ENCODE data around the gene SLC25A21.

SLC25A21 gene

DNA sequence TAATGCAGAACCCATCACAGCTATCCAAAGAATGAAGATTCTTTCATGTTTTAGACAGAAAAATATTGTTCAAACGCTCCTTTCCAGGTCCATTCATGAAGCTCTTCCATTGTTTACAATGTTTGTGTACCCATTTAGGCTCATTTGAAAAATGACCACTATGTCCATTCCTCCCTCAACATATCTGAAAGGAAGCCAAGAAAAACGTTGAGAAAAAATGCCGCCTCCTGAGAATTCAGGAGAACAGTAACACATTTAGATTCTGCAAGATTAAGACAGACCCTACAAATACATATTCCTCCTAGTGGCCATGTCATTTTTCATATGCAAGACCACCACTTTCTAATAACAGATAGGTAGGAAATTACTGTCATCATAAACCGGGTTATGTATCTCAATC, 124.4 kb downstream of the SLC25A21 start:
- H3K27me3 Mint-ChIP-seq = no peaks in the 10 kb centered on the region
- no peak for ATAC-seq (replicated peaks)
- H3K9me3 Mint-ChIP-seq = peaks cover 1 to 2% of the 10 kb centered on the region in 2 donors

DNA sequence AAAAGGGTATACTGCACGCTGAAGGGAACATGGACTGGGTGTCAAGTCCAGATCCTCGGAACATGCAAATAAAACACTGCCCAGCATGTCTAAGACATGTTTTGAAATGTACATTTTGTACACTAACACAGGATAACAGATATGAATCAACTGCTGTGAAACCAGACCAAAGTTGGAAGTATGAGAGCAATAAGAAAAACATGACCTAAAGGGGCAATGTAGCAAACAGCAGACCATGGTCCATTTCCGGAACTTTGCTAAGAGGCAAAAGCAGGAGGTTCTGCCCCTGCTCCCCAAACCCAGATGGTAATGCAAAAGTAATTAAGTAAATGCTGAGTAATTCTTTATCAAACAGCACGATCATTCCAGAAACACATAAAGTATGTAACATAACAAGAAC, 125.2 kb downstream of the SLC25A21 start:
- DNase-seq = no peak
- Mint-ChIP-seq H3K4me3 (no peak overlapping the region), H3K36me3 (no peaks in the 10 kb centered on the region), H3K27me3 (no peaks in the 10 kb centered on the region), H3K4me1 (no peaks in the 10 kb centered on the region), H3K27ac (no peak overlapping the region), H3K9me3 (peaks cover 1 to 5% of the 10 kb centered on the region in 2 donors)
- no peak for ATAC-seq (replicated peaks)

More for the DNA sequence above, 124.4 kb downstream of the SLC25A21 start:
- Mint-ChIP-seq H3K27ac (no peak overlapping the region), H3K36me3 (no peaks in the 10 kb centered on the region), H3K4me1 (no peaks in the 10 kb centered on the region), H3K4me3 (no peak overlapping the region)
- DNase-seq = no peak

DNA sequence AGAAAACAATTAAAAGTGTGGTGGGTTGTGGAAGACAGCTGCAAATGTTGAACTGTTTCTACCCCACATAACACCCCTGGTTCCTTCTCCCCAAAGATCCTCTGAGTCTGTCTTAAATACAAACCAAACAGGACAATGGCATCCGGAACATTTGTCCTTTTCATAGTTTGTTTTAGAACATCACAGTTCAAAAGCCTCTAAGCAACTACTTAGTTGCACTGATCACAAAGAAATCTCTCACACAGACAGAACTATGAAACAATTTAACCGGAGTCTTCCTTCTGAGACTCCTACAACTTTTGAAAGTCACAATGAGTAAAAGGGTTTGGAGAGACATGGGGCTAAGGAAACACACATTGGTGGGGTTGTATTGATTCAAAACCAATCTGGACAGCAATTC, 125.6 kb downstream of the SLC25A21 start:
- no peak for DNase-seq
- no peaks in the 10 kb centered on the region for H3K27me3 Mint-ChIP-seq
- H3K36me3 Mint-ChIP-seq = no peaks in the 10 kb centered on the region
- H3K9me3 Mint-ChIP-seq = peaks cover 1 to 5% of the 10 kb centered on the region in 2 donors
- H3K4me1 Mint-ChIP-seq = no peaks in the 10 kb centered on the region
- H3K4me3 Mint-ChIP-seq = no peak overlapping the region
- no peak overlapping the region for H3K27ac Mint-ChIP-seq
- ATAC-seq (replicated peaks) = no peak

- Mint-ChIP-seq H3K27ac (no peak overlapping the region), H3K4me1 (no peaks in the 10 kb centered on the region), H3K36me3 (no peaks in the 10 kb centered on the region), H3K27me3 (no peaks in the 10 kb centered on the region), H3K9me3 (peaks cover under 1 to 5% of the 10 kb centered on the region in 2 donors), H3K4me3 (no peak overlapping the region)
- DNase-seq (no peak), ATAC-seq (replicated peaks) (no peak)
Observed at GRCh38 chr14:37045340-37046061, 126.9 kb downstream of the SLC25A21 start.

GRCh38 chr14:37037636-37038387, 134.6 kb downstream of the SLC25A21 start:
- Mint-ChIP-seq H3K4me3 (no peak overlapping the region), H3K36me3 (no peaks in the 10 kb centered on the region), H3K9me3 (peaks cover 0 to under 1% of the 10 kb centered on the region in 2 donors), H3K27ac (no peak overlapping the region), H3K27me3 (no peaks in the 10 kb centered on the region), H3K4me1 (no peaks in the 10 kb centered on the region)
- DNase-seq (no peak), ATAC-seq (replicated peaks) (no peak)

GRCh38 chr14:37036669-37037341, 135.6 kb downstream of the SLC25A21 start:
- H3K27me3 Mint-ChIP-seq = no peaks in the 10 kb centered on the region
- no peak for ATAC-seq (replicated peaks)
- H3K27ac Mint-ChIP-seq = no peak overlapping the region
- no peaks in the 10 kb centered on the region for H3K36me3 Mint-ChIP-seq
- no peak overlapping the region for H3K4me3 Mint-ChIP-seq
- H3K4me1 Mint-ChIP-seq = no peaks in the 10 kb centered on the region
- DNase-seq = no peak
- H3K9me3 Mint-ChIP-seq = no peaks in the 10 kb centered on the region

DNA sequence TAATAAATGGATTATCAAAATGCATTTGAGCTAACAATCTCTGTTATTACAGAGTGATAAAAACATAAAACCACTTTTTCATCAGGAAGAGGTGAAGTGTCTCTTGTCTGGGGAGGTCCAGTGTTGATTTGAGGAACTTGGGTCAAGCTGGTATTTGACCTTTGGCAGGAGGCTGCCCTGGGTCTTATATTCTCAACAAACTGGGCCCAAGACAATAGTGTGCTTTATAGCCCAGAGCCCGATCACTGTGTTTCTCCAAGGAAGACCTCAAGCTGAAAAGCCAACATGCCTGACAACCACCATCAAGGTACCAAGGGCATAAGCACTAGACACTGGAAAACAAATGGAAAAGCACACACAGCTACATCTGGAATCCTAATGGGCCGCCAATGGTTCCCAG, 137.0 kb downstream of the SLC25A21 start:
- Mint-ChIP-seq H3K36me3 (no peaks in the 10 kb centered on the region), H3K4me3 (no peak overlapping the region), H3K4me1 (no peaks in the 10 kb centered on the region), H3K9me3 (peaks cover 0 to 2% of the 10 kb centered on the region in 2 donors), H3K27me3 (no peaks in the 10 kb centered on the region), H3K27ac (no peak overlapping the region)
- ATAC-seq (replicated peaks) = no peak
- no peak for DNase-seq

- no peak for ATAC-seq (replicated peaks)
- Mint-ChIP-seq H3K27me3 (no peaks in the 10 kb centered on the region), H3K27ac (no peak overlapping the region), H3K9me3 (peaks cover 0 to 2% of the 10 kb centered on the region in 2 donors), H3K36me3 (no peaks in the 10 kb centered on the region), H3K4me3 (no peak overlapping the region), H3K4me1 (no peaks in the 10 kb centered on the region)
- DNase-seq = no peak
Observed at GRCh38 chr14:37034410-37035285, 137.8 kb downstream of the SLC25A21 start.

GRCh38 chr14:37032863-37033262, 139.5 kb downstream of the SLC25A21 start:
- Mint-ChIP-seq H3K36me3 (no peaks in the 10 kb centered on the region), H3K9me3 (peaks cover 0 to 2% of the 10 kb centered on the region in 2 donors), H3K4me3 (no peak overlapping the region), H3K4me1 (no peaks in the 10 kb centered on the region), H3K27me3 (no peaks in the 10 kb centered on the region), H3K27ac (no peak overlapping the region)
- no peak for ATAC-seq (replicated peaks)
- DNase-seq = no peak

DNA sequence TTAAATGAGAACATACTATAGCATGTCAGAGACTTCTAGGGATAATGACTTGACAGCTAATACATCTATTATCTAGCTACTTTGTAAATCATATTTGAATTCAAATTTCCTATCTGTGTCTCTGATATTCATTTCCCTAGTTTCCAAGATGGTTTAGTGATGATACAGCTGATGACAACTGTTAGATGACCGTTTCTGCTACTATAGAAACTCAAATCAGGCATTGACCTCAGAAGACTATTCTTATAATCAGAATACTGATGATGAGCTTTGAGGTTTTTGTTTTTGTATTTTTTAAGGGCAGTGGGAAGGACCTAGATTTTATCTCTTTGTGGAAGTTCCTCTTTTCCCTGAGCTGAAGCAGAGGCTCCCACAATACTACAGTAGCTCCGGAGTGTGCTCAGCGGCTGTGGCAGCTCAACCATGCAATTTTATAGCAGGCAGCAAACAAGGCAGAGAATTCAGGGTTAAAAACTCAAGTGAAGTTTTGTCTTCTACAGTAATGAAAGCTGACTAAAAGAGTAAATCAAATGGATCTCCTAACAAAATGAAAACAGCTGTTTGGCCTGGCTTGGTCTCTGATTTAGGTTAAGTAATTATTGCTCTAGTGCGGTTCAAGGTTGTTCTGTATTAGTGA, 145.1 kb downstream of the SLC25A21 start:
- no peak overlapping the region for H3K27ac Mint-ChIP-seq
- H3K36me3 Mint-ChIP-seq = no peaks in the 10 kb centered on the region
- no peak for ATAC-seq (replicated peaks)
- H3K4me3 Mint-ChIP-seq = no peak overlapping the region
- H3K27me3 Mint-ChIP-seq = no peaks in the 10 kb centered on the region
- peaks cover 0 to 3% of the 10 kb centered on the region in 2 donors for H3K9me3 Mint-ChIP-seq
- H3K4me1 Mint-ChIP-seq = no peaks in the 10 kb centered on the region
- no peak for DNase-seq

DNA sequence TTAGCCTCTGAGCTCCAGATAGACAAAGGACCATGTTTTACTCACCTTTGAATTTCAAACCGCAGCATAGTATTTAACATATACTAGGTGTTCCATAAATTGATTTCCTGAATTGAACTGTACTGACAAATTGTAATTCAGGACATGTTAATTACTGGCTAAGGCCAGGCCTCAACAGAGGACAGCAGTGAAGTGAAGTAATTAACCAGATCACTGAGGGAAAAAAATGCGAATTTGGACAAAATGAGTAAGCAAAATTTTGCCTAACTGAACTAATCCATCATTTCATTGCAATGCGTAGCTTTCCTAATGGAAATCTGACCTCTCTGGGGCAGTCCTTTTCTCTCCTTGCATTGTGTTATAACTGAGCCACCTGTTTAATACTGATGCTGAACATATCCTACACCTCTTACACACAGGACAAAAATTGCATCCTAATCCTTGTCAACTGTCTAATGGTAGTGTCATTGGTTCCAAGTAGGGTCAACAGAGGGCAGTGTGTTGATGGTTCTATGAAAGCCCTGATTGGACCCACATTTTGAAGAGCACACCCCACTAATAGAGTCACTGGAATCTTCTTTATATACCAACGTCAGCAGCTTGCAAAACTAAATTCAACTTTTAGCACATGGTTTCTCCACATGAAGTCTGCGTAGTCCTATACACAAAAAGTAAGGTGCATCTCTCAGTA, 148.4 kb downstream of the SLC25A21 start:
- ATAC-seq (replicated peaks) = no peak
- H3K36me3 Mint-ChIP-seq = no peaks in the 10 kb centered on the region
- H3K4me1 Mint-ChIP-seq = peaks cover 0 to 6% of the 10 kb centered on the region in 2 donors
- H3K4me3 Mint-ChIP-seq = no peak overlapping the region
- no peak for DNase-seq
- H3K9me3 Mint-ChIP-seq = peaks cover 0 to 1% of the 10 kb centered on the region in 2 donors
- no peaks in the 10 kb centered on the region for H3K27me3 Mint-ChIP-seq
- no peak overlapping the region for H3K27ac Mint-ChIP-seq

- H3K27me3 Mint-ChIP-seq = no peaks in the 10 kb centered on the region
- no peak for DNase-seq
- H3K4me3 Mint-ChIP-seq = no peak overlapping the region
- peaks cover 0 to 6% of the 10 kb centered on the region in 2 donors for H3K4me1 Mint-ChIP-seq
- no peak overlapping the region for H3K27ac Mint-ChIP-seq
- no peaks in the 10 kb centered on the region for H3K36me3 Mint-ChIP-seq
- no peak for ATAC-seq (replicated peaks)
- H3K9me3 Mint-ChIP-seq = peaks cover 0 to 3% of the 10 kb centered on the region in 2 donors
Observed at GRCh38 chr14:37021390-37021789, 151.0 kb downstream of the SLC25A21 start.

GRCh38 chr14:37019488-37019887, 152.9 kb downstream of the SLC25A21 start:
- Mint-ChIP-seq H3K9me3 (peaks cover 0 to 3% of the 10 kb centered on the region in 2 donors), H3K27me3 (no peaks in the 10 kb centered on the region), H3K4me3 (no peak overlapping the region), H3K4me1 (peaks cover 0 to 6% of the 10 kb centered on the region in 2 donors), H3K36me3 (peaks cover 0 to 2% of the 10 kb centered on the region in 2 donors), H3K27ac (no peak overlapping the region)
- DNase-seq (no peak), ATAC-seq (replicated peaks) (no peak)

All from stimulated activated naive B cell treated with anti-CD40 and anti-IgM and Interleukin-4, amounts not matched to agents 10 μg/mL and 1 μg/mL and 100 μg/mL, for 72 hours (primary cell).